ENCODE measurements around the gene PPP3R2.

- TF ChIP-seq CTCF (IDR thresholded peaks at IDR 0.05; ENCODE audit: insufficient read depth, low read length, poor library complexity, severe bottlenecking) (no peak), EZH2phosphoT487 (conservative IDR thresholded peaks at IDR 0.05; ENCODE audit: low read length) (no peak)
Measured at GRCh38 chr9:101562966-101563365, 31.8 kb downstream of the PPP3R2 start.

Measured in SU-DHL-6 (cell line).